WTC11 (cell line): ENCODE results near the gene SLC22A12. TPM values are rescaled to one million over a fixed set of nuclear protein-coding genes. Genes with fewer than 3 reads are reported as not detected.
A peak's percentile ranks its signal among the peaks of the same experiment; 100 is the strongest.

Experiments used
- ATAC-seq: fragments of 200-7000 bp; cut with Tn5 transposase; 2 replicates; pipeline ENCODE4 v1.10.0; 2021; ENCODE audit warnings: mild to moderate bottlenecking, moderate library complexity
- CTCF ChIA-PET: fragments of 300-600 bp; sonication (Branson Sonifier 250); formaldehyde crosslinking; loops from one replicate; lab custom pipeline; 2021; ENCODE audit warnings: antibody characterized with exemption; lab: Charles Lee
- POLR2A ChIA-PET: fragments of 350-600 bp; sonication (Branson Sonifier 250); formaldehyde crosslinking; loops from one replicate; lab custom pipeline; 2021; ENCODE audit warnings: antibody characterized with exemption; lab: Charles Lee
- DNase-seq: peaks from one replicate; pipeline ENCODE4 v3.0.0; 2021; ENCODE audit warnings: low spot score
- H3K27ac Mint-ChIP-seq: 2 replicates; pipeline ENCODE4 v1.8.0; 2021; ENCODE audit warnings: mixed read lengths
- H3K27me3 Mint-ChIP-seq: 2 replicates; pipeline ENCODE4 v1.8.0; 2021; ENCODE audit warnings: low read depth, mild to moderate bottlenecking, moderate library complexity, mixed read lengths
- H3K36me3 Mint-ChIP-seq: 2 replicates; pipeline ENCODE4 v1.8.0; 2021; ENCODE audit warnings: mixed read lengths
- H3K4me1 Mint-ChIP-seq: 2 replicates; pipeline ENCODE4 v1.8.0; 2022; ENCODE audit warnings: mixed read lengths
- H3K4me3 Mint-ChIP-seq: 2 replicates; pipeline ENCODE4 v1.8.0; 2021; ENCODE audit warnings: mild to moderate bottlenecking, moderate library complexity, mixed read lengths
- H3K9me3 Mint-ChIP-seq: 2 replicates; pipeline ENCODE4 v1.8.0; 2021; ENCODE audit warnings: mixed read lengths
- AR ChIP-seq: fragments of 250-450 bp; sonication (Bioruptor Pico); IDR thresholded peaks from 2 replicates; pipeline ENCODE4 v1.9.0; 2021; ENCODE audit warnings: mild to moderate bottlenecking
- CDX4 ChIP-seq: fragments of 250-450 bp; sonication (Bioruptor Pico); IDR thresholded peaks from 2 replicates; pipeline ENCODE4 v1.9.0; 2021; ENCODE audit warnings: moderate library complexity, mild to moderate bottlenecking, inconsistent platforms, borderline replicate concordance
- CTCF ChIP-seq: fragments of 200-600 bp; IDR thresholded peaks from 2 replicates; pipeline ENCODE4 v1.8.0; 2022; ENCODE audit warnings: antibody characterized with exemption
- E2F5 ChIP-seq: sonication (generic); formaldehyde crosslinking; IDR thresholded peaks from 2 replicates; pipeline ENCODE4 v1.8.1; 2022; ENCODE audit warnings: mild to moderate bottlenecking, moderate library complexity, missing genetic modification reagents
- FOXP1 ChIP-seq: sonication (generic); formaldehyde crosslinking; IDR thresholded peaks from 2 replicates; pipeline ENCODE4 v1.8.0; 2022; ENCODE audit warnings: missing genetic modification reagents, mild to moderate bottlenecking, moderate library complexity, borderline replicate concordance
- GRHL2 ChIP-seq: fragments of 250-450 bp; sonication (Bioruptor Pico); IDR thresholded peaks from 2 replicates; pipeline ENCODE4 v1.8.0; 2022; ENCODE audit warnings: mild to moderate bottlenecking, moderate library complexity; ENCODE audit not compliant: insufficient replicate concordance, severe bottlenecking
- IRF1 ChIP-seq: sonication (generic); formaldehyde crosslinking; IDR thresholded peaks from 2 replicates; pipeline ENCODE4 v1.8.0; 2023; ENCODE audit warnings: missing genetic modification reagents
- MAX ChIP-seq: sonication (generic); formaldehyde crosslinking; IDR thresholded peaks from 2 replicates; pipeline ENCODE4 v1.8.0; 2022; ENCODE audit warnings: mild to moderate bottlenecking, missing genetic modification reagents
- MXD4 ChIP-seq: fragments of 250-450 bp; sonication (Bioruptor Pico); IDR thresholded peaks from 2 replicates; pipeline ENCODE4 v1.8.0; 2021; ENCODE audit warnings: mild to moderate bottlenecking, moderate library complexity, borderline replicate concordance
- MYBL2 ChIP-seq: sonication (generic); formaldehyde crosslinking; IDR thresholded peaks from 2 replicates; pipeline ENCODE4 v1.8.1; 2023; ENCODE audit warnings: mild to moderate bottlenecking, moderate library complexity, missing genetic modification reagents
- PRDM15 ChIP-seq: sonication (generic); formaldehyde crosslinking; IDR thresholded peaks from 2 replicates; pipeline ENCODE4 v1.8.0; 2022; ENCODE audit warnings: missing genetic modification reagents
- RORB ChIP-seq: fragments of 250-450 bp; sonication (Bioruptor Pico); IDR thresholded peaks from 2 replicates; pipeline ENCODE4 v1.9.0; 2021; ENCODE audit warnings: mild to moderate bottlenecking
- ZBTB21 ChIP-seq: sonication (generic); formaldehyde crosslinking; IDR thresholded peaks from 2 replicates; pipeline ENCODE4 v1.8.1; 2023; ENCODE audit warnings: mild to moderate bottlenecking, missing genetic modification reagents, borderline replicate concordance
- ZNF232 ChIP-seq: sonication (generic); formaldehyde crosslinking; IDR thresholded peaks from 2 replicates; pipeline ENCODE4 v1.8.0; 2022; ENCODE audit warnings: mild to moderate bottlenecking, missing genetic modification reagents
- ZNF281 ChIP-seq: sonication (generic); formaldehyde crosslinking; IDR thresholded peaks from 2 replicates; pipeline ENCODE4 v1.8.0; 2023; ENCODE audit warnings: mild to moderate bottlenecking, missing genetic modification reagents
- total RNA-seq: library from RNA; stranded (reverse); gene quantifications from 3 replicates; pipeline ENCODE4 v1.2.3, GENCODE V29; 2021

The SLC22A12 gene
- total RNA-seq, 1 experiment from 2014 or later, result not detected

- ATAC-seq, result peak; percentile 65
- Mint-ChIP-seq H3K4me1 (peaks cover 27% of the 10 kb centered on the region), H3K27ac (no peak overlapping the region)
Measured at GRCh38 chr11:64553554-64554201, 37.3 kb upstream of the SLC22A12 start.

More at GRCh38 chr11:64553554-64554201, 37.3 kb upstream of the SLC22A12 start:
- peaks cover 11% of the 10 kb centered on the region for H3K9me3 Mint-ChIP-seq
- peaks cover 13% of the 10 kb centered on the region for H3K27me3 Mint-ChIP-seq
- no peaks in the 10 kb centered on the region for H3K36me3 Mint-ChIP-seq
- peak; percentile 85 for DNase-seq
- POLR2A ChIA-PET, result no interaction called here
- TF ChIP-seq PRDM15 (CRISPR knock-in tag), result no peak
- TF ChIP-seq E2F5, result no peak
- no peak for TF ChIP-seq CDX4
- TF ChIP-seq ZBTB21, result no peak
- peak; percentile 28; the same call in 1 of the 2 replicates for TF ChIP-seq AR (CRISPR knock-in tag)
- TF ChIP-seq RORB (CRISPR knock-in tag), result no peak
- TF ChIP-seq IRF1, result no peak
- TF ChIP-seq ZNF232 (CRISPR knock-in tag), result no peak
- 0 out of 2 replicates have a peak, but pooled peaks have one; percentile 3 for TF ChIP-seq MAX
- TF ChIP-seq CTCF, result peak; percentile 98
- TF ChIP-seq FOXP1, result no peak
- TF ChIP-seq GRHL2 (CRISPR knock-in tag), result no peak
- no peak for TF ChIP-seq MXD4 (CRISPR knock-in tag)
- no peak for TF ChIP-seq MYBL2 (CRISPR knock-in tag)
- TF ChIP-seq ZNF281 (CRISPR knock-in tag), result no peak
- CTCF ChIA-PET, result interaction anchor here (0.6 to 1.5 kb wide), 12 partner anchors 18 to 157 kb away, joined by 3 to 6 read pairs (median 4); no protein-coding TSS in a partner anchor
- no peak overlapping the region for H3K4me3 Mint-ChIP-seq
